Measurements from ENCODE around the gene TCEANC2.

DNA sequence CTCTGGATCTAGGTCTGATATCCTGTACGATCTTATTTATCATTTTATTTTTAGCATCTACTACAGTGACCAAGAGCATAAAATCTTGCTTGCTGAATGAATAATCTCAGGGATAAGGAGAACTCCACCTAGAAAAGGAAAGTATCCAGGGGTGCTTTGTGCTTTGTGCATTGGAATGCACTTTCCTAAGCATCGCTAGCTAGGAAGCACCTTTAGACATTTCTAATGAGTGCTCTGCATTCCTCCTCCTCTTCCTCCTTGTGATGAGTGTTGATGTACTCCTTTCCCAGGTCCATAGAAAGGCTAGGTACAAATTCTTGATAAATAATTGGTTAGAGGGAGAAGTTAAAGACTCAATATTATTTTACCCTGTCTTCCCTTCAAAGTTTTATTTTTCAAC lies 31.4 kb downstream of the TCEANC2 start:
- TF ChIP-seq RAD21 (IDR thresholded peaks at IDR 0.05; ENCODE audit: low read depth): no peak
- no peak for TF ChIP-seq EGR1 (IDR thresholded peaks at IDR 0.05)
- no peak for TF ChIP-seq CEBPB (IDR thresholded peaks at IDR 0.05)
- TF ChIP-seq EP300 (IDR thresholded peaks at IDR 0.05; ENCODE audit: borderline replicate concordance): no peak
- TF ChIP-seq REST (IDR thresholded peaks at IDR 0.05; ENCODE audit: low read depth): no peak
- no peak for TF ChIP-seq TAF1 (IDR thresholded peaks at IDR 0.05; ENCODE audit: low read depth)
- TF ChIP-seq FOXM1 (IDR thresholded peaks at IDR 0.05; ENCODE audit: borderline replicate concordance, low read depth): no peak
- no peak for TF ChIP-seq CREB1 (IDR thresholded peaks at IDR 0.05; ENCODE audit: low read depth)
- no peak for TF ChIP-seq YY1 (IDR thresholded peaks at IDR 0.05; ENCODE audit: low read depth)
- TF ChIP-seq, protein P1, sequence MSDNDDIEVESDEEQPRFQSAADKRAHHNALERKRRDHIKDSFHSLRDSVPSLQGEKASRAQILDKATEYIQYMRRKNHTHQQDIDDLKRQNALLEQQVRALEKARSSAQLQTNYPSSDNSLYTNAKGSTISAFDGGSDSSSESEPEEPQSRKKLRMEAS (IDR thresholded peaks at IDR 0.05): no peak
- TF ChIP-seq, protein P2, sequence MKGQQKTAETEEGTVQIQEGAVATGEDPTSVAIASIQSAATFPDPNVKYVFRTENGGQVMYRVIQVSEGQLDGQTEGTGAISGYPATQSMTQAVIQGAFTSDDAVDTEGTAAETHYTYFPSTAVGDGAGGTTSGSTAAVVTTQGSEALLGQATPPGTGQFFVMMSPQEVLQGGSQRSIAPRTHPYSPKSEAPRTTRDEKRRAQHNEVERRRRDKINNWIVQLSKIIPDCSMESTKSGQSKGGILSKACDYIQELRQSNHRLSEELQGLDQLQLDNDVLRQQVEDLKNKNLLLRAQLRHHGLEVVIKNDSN (IDR thresholded peaks at IDR 0.05): no peak
- TF ChIP-seq ZBTB7A (IDR thresholded peaks at IDR 0.05; ENCODE audit: low read depth): no peak
- no peak for TF ChIP-seq TEAD4 (IDR thresholded peaks at IDR 0.05)
- no peak for TF ChIP-seq TCF12 (IDR thresholded peaks at IDR 0.05; ENCODE audit: low read depth)

Data from Ishikawa (cell line).